Measurements from ENCODE around the gene PBOV1.
"Not testable (repeated sequence)": the region's sequence is repeated elsewhere in the genome, so short reads cannot be mapped to it uniquely, and the experiment has no call there.

The PBOV1 gene

DNA sequence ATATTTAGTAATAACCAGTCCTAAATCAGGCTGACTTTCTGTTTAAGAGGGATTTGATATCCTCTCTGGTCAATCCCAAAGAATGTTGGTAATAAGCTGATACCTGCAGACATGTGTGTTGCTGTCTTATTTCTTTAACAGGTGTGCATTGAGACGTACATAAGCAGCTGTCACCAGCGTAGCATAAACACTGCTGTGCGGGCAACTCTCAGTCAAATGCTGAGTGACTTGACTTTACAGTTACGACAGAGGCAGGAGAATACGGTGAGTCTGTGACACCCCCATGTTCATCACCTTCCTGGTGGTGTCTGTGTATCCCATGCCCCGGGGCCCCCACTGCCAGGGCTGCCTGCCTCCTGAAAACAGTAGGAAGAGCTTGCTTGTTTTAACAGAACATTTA, 20.1 kb upstream of the PBOV1 start:
- in situ Hi-C loops (cut with MboI; ENCODE audit: low sequenced_read_pairs), result no loop called here

- in situ Hi-C loops (cut with MboI; ENCODE audit: low sequenced_read_pairs), result no loop called here
These were observed 19.2 kb upstream of the PBOV1 start for GRCh38 chr6:138237463-138237862.

DNA sequence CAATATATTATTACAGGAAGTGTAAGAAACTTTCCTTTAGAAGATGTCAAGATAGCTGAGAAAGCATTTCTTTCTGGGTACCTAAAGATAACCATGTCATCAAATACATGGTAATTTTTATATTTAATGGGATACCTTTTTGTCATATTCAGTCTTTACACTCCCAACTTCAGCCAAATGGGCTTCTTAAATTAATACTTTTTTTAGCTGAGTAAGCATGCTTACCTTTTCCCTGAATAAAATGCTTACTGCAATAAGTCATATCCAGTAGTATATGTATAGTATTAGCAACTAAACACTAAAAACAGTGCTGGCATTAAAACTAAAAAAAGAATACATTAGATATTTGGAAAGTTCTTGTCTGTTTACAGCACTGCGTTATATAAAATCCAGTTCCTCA, 17.4 kb upstream of the PBOV1 start:
- in situ Hi-C loops (cut with MboI; ENCODE audit: low sequenced_read_pairs), result no loop called here

DNA sequence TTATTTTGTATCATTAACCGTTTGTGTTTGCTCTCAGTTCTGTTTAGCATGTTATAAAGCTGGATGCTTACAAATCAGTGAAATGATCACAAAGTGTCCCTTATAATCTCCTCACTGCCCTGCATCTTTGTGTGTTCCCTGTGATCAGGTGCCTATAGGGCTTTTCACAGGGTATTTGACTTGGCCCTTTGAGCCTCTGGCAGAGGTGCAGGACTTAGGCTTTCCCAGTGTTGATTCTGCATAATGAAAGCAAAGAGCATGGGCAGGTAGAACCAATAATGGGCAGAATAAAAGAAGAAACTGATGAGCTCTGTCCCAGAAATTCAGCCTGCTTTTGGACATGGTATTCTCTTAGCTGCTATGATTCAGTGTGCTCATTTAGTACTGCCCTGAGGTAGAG, 16.9 kb upstream of the PBOV1 start:
- in situ Hi-C loops (cut with MboI; ENCODE audit: low sequenced_read_pairs), result no loop called here

GRCh38 chr6:138234363-138234762, 16.1 kb upstream of the PBOV1 start:
- in situ Hi-C loops (cut with MboI; ENCODE audit: low sequenced_read_pairs), result no loop called here

GRCh38 chr6:138231381-138231886, 13.1 kb upstream of the PBOV1 start:
- in situ Hi-C loops (cut with MboI; ENCODE audit: low sequenced_read_pairs), result no loop called here

- in situ Hi-C loops (cut with MboI; ENCODE audit: low sequenced_read_pairs), result no loop called here
These were observed 12.6 kb upstream of the PBOV1 start for GRCh38 chr6:138230759-138231380.

- in situ Hi-C loops (cut with MboI; ENCODE audit: low sequenced_read_pairs), result no loop called here
These were observed 11.9 kb upstream of the PBOV1 start for GRCh38 chr6:138230221-138230620.

DNA sequence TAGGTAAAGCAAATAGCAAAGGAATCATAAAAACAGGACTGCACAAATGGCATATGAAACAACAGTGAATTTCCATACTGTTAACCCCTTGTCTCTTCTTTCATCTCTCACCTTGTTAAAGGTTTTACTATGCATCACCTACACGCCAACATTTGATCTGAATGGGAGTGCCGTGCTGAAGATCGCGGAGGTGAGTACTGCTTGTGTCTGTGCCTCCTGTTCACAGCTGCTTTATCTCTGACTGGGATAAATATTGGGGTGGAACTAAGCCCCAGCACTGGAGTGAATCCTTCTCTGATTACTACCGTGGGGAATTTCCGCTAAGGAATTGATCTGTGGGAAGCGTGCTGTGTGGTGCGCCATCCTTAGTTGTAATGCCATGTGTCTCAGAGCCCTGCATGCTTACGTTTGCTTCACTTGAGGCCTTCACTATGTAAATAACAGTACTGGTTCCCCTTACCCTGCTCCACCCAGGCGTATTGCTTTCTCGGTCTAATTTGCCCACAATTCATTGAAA, 11.4 kb upstream of the PBOV1 start:
- in situ Hi-C loops (cut with MboI; ENCODE audit: low sequenced_read_pairs), result no loop called here

DNA sequence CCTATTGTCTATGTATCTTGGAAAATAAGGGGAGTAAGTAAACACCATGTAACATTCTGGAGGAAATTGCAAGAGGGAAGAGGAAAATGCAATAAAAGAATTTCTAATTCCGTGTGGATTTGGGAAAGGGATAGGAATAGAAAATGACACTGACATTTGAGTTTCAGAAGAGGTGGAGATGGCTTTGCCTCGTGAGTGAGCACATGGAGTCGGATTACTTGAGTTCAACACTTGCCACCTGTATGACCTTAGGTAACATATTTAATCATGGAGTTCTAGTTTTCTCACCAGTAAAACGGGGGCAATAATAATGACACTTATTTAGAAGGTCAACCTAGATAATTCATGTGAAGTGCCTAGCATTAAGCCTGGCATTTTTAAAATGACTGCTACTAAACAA, 10.8 kb upstream of the PBOV1 start:
- in situ Hi-C loops (cut with MboI; ENCODE audit: low sequenced_read_pairs), result no loop called here

DNA sequence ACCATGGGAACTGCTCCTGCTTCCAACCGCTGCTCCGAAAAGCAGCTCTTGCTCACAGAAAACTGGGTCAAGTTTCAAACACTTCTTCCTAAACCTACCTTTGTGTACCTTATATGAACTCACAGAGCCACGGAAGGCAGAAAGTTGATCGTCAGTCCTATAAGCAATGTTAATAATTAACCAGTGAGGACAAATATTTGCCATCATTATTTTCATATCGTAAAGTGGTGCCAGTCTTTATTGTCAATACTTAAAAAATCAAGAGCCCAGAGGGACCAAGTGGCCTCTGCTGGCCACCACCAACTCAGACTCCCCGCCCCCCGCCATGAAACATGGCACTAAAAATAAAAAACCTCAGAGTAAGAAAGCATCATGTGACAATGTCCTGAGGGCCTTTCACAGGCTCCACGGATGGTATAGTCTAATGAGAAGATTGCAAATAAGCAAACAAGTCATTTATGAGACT, 9.1 kb upstream of the PBOV1 start:
- in situ Hi-C loops (cut with MboI; ENCODE audit: low sequenced_read_pairs), result no loop called here

GRCh38 chr6:138226700-138227315, 8.5 kb upstream of the PBOV1 start:
- in situ Hi-C loops (cut with MboI; ENCODE audit: low sequenced_read_pairs), result no loop called here

DNA sequence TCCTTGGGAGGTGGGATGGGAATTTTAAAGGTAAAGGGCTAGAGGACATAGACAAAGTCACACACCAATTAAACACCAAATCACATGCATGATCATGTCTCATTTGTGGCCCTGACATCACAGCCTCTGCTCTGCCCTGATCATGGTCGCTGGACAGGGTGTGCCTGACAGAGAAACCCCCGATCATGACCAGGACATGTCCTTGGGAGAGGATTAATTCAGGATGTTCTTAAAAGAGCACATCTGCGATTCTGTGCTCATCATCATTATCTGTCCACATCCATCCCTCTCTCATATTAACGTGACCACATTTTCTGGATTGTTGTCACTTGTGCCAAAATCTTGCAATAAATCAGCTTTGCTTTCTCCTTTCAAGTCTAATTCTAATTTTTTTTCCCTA, 7.7 kb upstream of the PBOV1 start:
- in situ Hi-C loops (cut with MboI; ENCODE audit: low sequenced_read_pairs), result no loop called here

GRCh38 chr6:138222901-138223546, 4.7 kb upstream of the PBOV1 start:
- in situ Hi-C loops (cut with MboI; ENCODE audit: low sequenced_read_pairs), result no loop called here

GRCh38 chr6:138219901-138220300, 1.6 kb upstream of the PBOV1 start:
- in situ Hi-C loops (cut with MboI; ENCODE audit: low sequenced_read_pairs), result no loop called here

GRCh38 chr6:138219398-138219797, 1.1 kb upstream of the PBOV1 start:
- in situ Hi-C loops (cut with MboI; ENCODE audit: low sequenced_read_pairs), result no loop called here

GRCh38 chr6:138215093-138215782, 3.1 kb downstream of the PBOV1 start:
- in situ Hi-C loops (cut with MboI; ENCODE audit: low sequenced_read_pairs), result no loop called here

DNA sequence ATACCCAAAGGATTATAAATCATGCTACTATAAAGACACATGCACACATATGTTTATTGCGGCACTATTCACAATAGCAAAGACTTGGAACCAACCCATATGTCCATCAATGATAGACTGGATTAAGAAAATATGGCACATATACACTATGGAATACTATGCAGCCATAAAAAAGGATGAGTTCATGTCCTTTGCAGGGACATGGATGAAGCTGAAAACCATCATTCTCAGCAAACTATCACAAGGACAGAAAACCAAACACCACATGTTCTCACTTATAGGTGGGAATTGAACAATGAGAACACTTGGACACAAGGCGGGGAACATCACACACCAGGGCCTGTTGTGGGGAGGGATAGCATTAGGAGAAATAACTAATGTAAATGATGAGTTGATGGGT, 5.8 kb downstream of the PBOV1 start:
- in situ Hi-C loops (cut with MboI; ENCODE audit: low sequenced_read_pairs), result not testable (repeated sequence)

DNA sequence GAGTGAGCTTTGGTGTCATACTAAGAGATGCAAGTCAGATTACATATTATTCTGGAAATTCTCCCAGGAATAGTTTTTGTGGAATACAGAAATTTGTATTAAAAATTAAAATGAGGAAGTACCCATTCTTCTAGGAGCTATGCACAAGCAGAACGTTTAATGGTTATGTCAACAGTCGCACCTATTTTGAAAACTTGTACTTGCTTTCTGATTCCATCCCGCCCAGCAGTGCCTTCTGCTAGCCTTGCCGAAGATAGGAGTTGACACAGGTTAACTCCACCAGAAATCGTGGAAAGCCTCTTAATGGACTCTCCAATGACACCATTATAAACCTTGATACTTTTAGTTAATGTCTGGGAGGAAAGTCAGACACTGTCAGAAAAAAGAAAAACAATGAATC, 6.7 kb downstream of the PBOV1 start:
- in situ Hi-C loops (cut with MboI; ENCODE audit: low sequenced_read_pairs), result no loop called here

DNA sequence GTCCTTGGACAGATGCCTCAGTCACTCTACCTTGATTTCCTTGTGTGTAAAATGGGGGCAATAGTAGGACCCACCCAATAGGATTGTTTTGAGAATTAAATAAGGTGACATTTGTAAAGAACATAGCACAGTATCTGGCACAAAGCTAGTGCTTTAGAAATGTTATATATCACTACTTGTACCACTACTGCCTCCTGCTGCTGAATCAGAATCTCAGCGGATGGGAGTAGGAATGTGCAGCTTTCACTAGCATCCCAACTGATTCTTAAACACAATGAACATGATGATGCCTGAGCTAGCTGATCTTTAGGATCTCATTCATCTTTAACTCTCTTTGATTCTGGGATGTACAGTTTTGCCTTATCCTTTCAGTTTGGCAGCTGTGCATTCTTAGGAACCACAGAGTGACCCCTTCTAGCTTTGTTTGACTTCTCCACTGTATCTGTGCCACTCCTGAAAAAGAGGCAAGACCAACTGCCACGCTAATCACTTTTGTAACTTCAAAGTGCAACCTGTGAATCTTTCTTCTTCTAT, 7.2 kb downstream of the PBOV1 start:
- in situ Hi-C loops (cut with MboI; ENCODE audit: low sequenced_read_pairs), result no loop called here

DNA sequence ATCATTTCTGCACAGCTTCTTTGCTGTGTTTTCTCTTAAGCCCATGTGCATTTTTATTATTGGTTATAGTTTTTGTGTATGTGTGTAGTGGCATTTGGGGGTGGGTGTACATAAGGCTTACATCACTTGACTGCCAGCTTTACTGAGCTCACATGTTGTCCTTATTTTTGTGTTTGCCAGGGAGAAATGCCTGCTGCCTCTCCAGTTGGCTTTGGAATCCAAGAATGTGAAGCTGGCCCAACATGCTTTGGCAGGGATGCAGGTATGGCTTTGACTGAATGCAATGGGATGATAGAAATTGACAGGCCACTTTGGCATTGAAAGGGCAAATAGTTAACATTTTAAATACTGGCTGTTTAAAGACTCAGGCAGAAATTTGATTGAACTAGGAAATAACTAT, 11.4 kb downstream of the PBOV1 start:
- in situ Hi-C loops (cut with MboI; ENCODE audit: low sequenced_read_pairs), result no loop called here
